Common myeloid progenitor, CD34-positive (primary cell): Measurements from ENCODE around the gene SSNA1.
A peak's percentile ranks its signal among the peaks of the same experiment; 100 is the strongest.

Experiments used
- CTCF ChIA-PET: fragments of 350-600 bp; sonication (Branson Sonifier 250); formaldehyde crosslinking; loops from one replicate; lab custom pipeline; 2021; ENCODE audit warnings: antibody characterized with exemption; lab: Charles Lee
- POLR2A ChIA-PET: fragments of 350-600 bp; sonication (Branson Sonifier 250); formaldehyde crosslinking; loops from one replicate; lab custom pipeline; 2021; ENCODE audit warnings: antibody characterized with exemption; lab: Charles Lee
- DNase-seq, 3 donors: peaks; one replicate each; pipeline versions ENCODE4 v3.0.0 to v3.0.0-alpha.2; 2013
- H3K27ac ChIP-seq, 2 experiments: 1 replicate in 1 of 2; 2 replicates in 1 of 2; pipeline ENCODE4 v1.7.0; 2013; ENCODE audit warnings: inconsistent platforms in 2 of 2, low read length in 2 of 2, mild to moderate bottlenecking in 2 of 2, low read depth in 1 of 2, moderate library complexity in 1 of 2; ENCODE audit not compliant: severe bottlenecking in 2 of 2, insufficient read depth in 1 of 2, poor library complexity in 1 of 2
- H3K27me3 ChIP-seq, 5 experiments: replicated peaks in 2 of 5; 1 replicate in 3 of 5; 2 replicates in 2 of 5; pipeline versions ENCODE4 v1.6.1 to v1.7.0; 2013; ENCODE audit warnings: low read length in 4 of 5, mild to moderate bottlenecking in 2 of 5, moderate library complexity in 2 of 5, inconsistent platforms in 1 of 5; ENCODE audit not compliant: insufficient read depth in 5 of 5, control insufficient read depth in 4 of 5
- H3K36me3 ChIP-seq, 4 experiments: 1 replicate in 2 of 4; 2 replicates in 2 of 4; pipeline versions ENCODE4 v1.6.1 to v1.7.0; 2013; ENCODE audit warnings: low read length in 3 of 4, control low read depth in 1 of 4, mild to moderate bottlenecking in 1 of 4; ENCODE audit not compliant: control insufficient read depth in 4 of 4, insufficient read depth in 4 of 4
- H3K4me1 ChIP-seq, 4 experiments: 1 replicate in 3 of 4; 2 replicates in 1 of 4; pipeline versions ENCODE4 v1.6.1 to v1.7.1; 2013; ENCODE audit warnings: low read length in 3 of 4, mild to moderate bottlenecking in 3 of 4, control low read depth in 1 of 4, inconsistent platforms in 1 of 4, moderate library complexity in 1 of 4; ENCODE audit not compliant: control insufficient read depth in 4 of 4, insufficient read depth in 4 of 4; ENCODE audit errors: control extremely low read depth in 1 of 4
- H3K4me3 ChIP-seq, 7 experiments: 1 replicate in 4 of 7; 2 replicates in 3 of 7; pipeline versions ENCODE4 v1.5.1 to v1.7.0; 2013; ENCODE audit warnings: mild to moderate bottlenecking in 7 of 7, low read length in 6 of 7, moderate library complexity in 6 of 7, inconsistent platforms in 2 of 7, low read depth in 2 of 7, control low read depth in 1 of 7; ENCODE audit not compliant: insufficient read depth in 4 of 7, control insufficient read depth in 1 of 7; ENCODE audit errors: extremely low read depth in 1 of 7
- H3K9me3 ChIP-seq, 5 experiments: 1 replicate in 4 of 5; 2 replicates in 1 of 5; pipeline versions ENCODE4 v1.6.1 to v1.7.1; 2013; ENCODE audit warnings: low read length in 4 of 5, mild to moderate bottlenecking in 2 of 5, inconsistent platforms in 1 of 5, low read depth in 1 of 5, moderate library complexity in 1 of 5; ENCODE audit not compliant: control insufficient read depth in 4 of 5, insufficient read depth in 2 of 5; ENCODE audit errors: control extremely low read depth in 1 of 5
- WGBS: methylation state at CpG from one replicate; pipeline ENCODE4 v1.1.5; 2013; ENCODE audit not compliant: insufficient coverage; 5-methylcytosine and 5-hydroxymethylcytosine counted together

Gene SSNA1

GRCh38 chr9:137184881-137185660, 3.4 kb upstream of the SSNA1 start:
- peaks cover 3 to 31% (median 30%) of the 10 kb centered on the region in 4 experiments for H3K4me1 ChIP-seq
- peaks cover 5 to 71% (median 50%) of the 10 kb centered on the region in 4 experiments for H3K36me3 ChIP-seq
- no peak overlapping the region for H3K27ac ChIP-seq
- WGBS = 96% methylated on average over 45 of the region's 48 CpGs
- H3K4me3 ChIP-seq = no peak overlapping the region
- ChIA-PET CTCF (interaction anchor here (1.0 kb wide), 1 partner anchor 8 kb away, joined by 3 read pairs; no protein-coding TSS in a partner anchor), POLR2A (no interaction called here)
- H3K9me3 ChIP-seq = no peaks in the 10 kb centered on the region
- no peak for DNase-seq
- H3K27me3 ChIP-seq = no peaks in the 10 kb centered on the region

GRCh38 chr9:137185921-137186320, 2.6 kb upstream of the SSNA1 start:
- WGBS = 90% methylated on average over 19 of the region's 19 CpGs
- ChIA-PET CTCF (interaction anchor here (6.1 kb wide), 1 partner anchor 9 kb away, joined by 33 read pairs; no protein-coding TSS in a partner anchor), POLR2A (interaction anchor here (0.6 kb wide), 1 partner anchor 437 kb away, joined by 8 read pairs; no protein-coding TSS in a partner anchor)
- peaks cover 5 to 71% (median 48%) of the 10 kb centered on the region in 4 experiments for H3K36me3 ChIP-seq
- H3K9me3 ChIP-seq = no peaks in the 10 kb centered on the region
- peaks cover 3 to 39% (median 36%) of the 10 kb centered on the region in 4 experiments for H3K4me1 ChIP-seq
- no peaks in the 10 kb centered on the region for H3K27me3 ChIP-seq
- DNase-seq = no peak
- no peak overlapping the region for H3K27ac ChIP-seq
- no peak overlapping the region for H3K4me3 ChIP-seq

DNA sequence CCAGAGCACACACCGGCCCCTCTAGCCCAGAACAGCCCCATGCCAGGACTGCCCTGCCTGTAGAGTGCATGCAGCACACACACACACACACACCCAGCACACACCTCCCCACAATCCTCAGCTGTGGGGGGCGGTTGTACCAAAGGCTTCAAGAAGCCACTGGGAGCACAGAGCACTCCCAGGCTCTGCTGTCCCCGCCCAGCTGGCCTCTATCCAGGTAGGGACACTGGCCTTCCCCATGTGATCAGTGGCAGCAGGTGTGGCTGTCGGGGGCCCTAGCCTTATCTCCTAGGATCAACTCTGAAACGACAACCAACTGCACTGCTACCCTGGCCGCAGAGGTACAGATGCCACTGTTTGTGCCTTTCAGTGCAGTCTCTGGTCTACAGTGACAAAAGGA, 2.1 kb upstream of the SSNA1 start:
- H3K36me3 ChIP-seq = peaks cover 5 to 71% (median 48%) of the 10 kb centered on the region in 4 experiments
- ChIA-PET CTCF (interaction anchor here (1.8 to 6.1 kb wide), 2 partner anchors 10 to 15 kb away, joined by 5 to 33 read pairs; partner anchors contain the start of gene TPRN), POLR2A (interaction anchor here (0.6 kb wide), 1 partner anchor 437 kb away, joined by 8 read pairs; no protein-coding TSS in a partner anchor)
- no peak overlapping the region for H3K4me3 ChIP-seq
- WGBS = 96% methylated on average over 4 of the region's 6 CpGs
- no peak for DNase-seq
- H3K4me1 ChIP-seq = peaks cover 3 to 39% (median 36%) of the 10 kb centered on the region in 4 experiments
- H3K27ac ChIP-seq = no peak overlapping the region
- no peaks in the 10 kb centered on the region for H3K27me3 ChIP-seq
- no peaks in the 10 kb centered on the region for H3K9me3 ChIP-seq

DNA sequence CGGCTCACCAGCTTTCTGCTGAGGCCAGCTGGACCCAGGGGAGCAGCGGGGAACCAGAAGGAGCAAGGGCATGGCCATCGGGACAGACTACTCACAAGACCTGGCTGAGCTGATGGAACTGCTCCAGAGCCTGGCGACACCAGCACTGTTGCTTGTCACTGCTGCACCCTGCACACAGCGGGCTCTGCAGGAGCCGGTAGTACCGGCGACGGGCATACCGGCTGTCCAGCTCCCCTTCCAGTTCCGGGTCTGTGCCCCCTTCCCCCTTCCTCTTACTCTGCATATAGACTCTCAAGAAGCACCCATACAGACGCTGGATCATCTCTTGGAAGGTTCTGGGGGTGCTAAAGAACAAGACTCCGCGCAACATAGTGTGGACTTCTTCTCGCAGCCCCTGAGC, 1.1 kb upstream of the SSNA1 start:
- ChIA-PET CTCF (interaction anchor here (1.5 to 6.1 kb wide), 6 partner anchors 7 to 50 kb away, joined by 3 to 33 read pairs (median 7); partner anchors contain the start of genes RNF224 and TPRN), POLR2A (interaction anchor here (2.0 kb wide), 1 partner anchor 19 kb away, joined by 4 read pairs; no protein-coding TSS in a partner anchor)
- H3K36me3 ChIP-seq = peaks cover 5 to 75% (median 48%) of the 10 kb centered on the region in 4 experiments
- H3K27me3 ChIP-seq = no peaks in the 10 kb centered on the region
- H3K4me3 ChIP-seq = peak overlapping the region; percentile 90 to 99 (median 96)
- DNase-seq = no peak
- H3K27ac ChIP-seq = peak overlapping the region; percentile 70 to 90
- H3K9me3 ChIP-seq = no peaks in the 10 kb centered on the region
- peaks cover 3 to 39% (median 36%) of the 10 kb centered on the region in 4 experiments for H3K4me1 ChIP-seq
- WGBS = 95% methylated on average over 13 of the region's 15 CpGs

DNA sequence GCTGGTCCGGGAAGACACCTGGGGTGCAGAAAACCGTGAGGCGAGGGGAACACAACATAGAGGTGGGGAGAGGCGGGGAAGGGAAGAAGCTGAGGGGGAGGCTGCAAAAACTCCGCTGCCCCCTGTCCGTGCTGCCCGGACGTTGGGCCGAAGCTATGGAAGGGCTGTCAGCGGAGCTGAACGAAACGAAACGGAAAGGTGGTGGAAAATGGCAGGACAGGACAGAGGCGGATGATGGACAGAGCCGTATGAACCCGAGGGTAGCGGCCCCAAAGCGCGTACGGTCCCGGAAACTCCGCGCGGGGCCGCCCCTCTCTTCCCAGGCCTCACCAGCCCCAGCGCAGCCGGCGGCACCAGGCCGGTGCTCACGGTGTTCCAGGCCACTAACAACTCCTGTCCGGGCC, 388 bp upstream of the SSNA1 start:
- Histone ChIP-seq H3K9me3 (no peaks in the 10 kb centered on the region), H3K27ac (peak overlapping the region; percentile 70 to 90), H3K27me3 (no peaks in the 10 kb centered on the region), H3K36me3 (peaks cover 5 to 74% (median 41%) of the 10 kb centered on the region in 4 experiments), H3K4me3 (peak overlapping the region; percentile 90 to 99 (median 96)), H3K4me1 (peaks cover 3 to 39% (median 36%) of the 10 kb centered on the region in 4 experiments)
- ChIA-PET CTCF (interaction anchor here (1.0 to 6.1 kb wide), 10 partner anchors 8 to 100 kb away, joined by 3 to 33 read pairs (median 4); partner anchors contain the start of genes RNF224 and TPRN), POLR2A (interaction anchor here (1.3 to 2.0 kb wide), 2 partner anchors 18 to 36 kb away, joined by 4 read pairs; partner anchors contain the start of gene CYSRT1)
- WGBS = 1% methylated on average over 21 of the region's 31 CpGs
- no peak for DNase-seq

DNA sequence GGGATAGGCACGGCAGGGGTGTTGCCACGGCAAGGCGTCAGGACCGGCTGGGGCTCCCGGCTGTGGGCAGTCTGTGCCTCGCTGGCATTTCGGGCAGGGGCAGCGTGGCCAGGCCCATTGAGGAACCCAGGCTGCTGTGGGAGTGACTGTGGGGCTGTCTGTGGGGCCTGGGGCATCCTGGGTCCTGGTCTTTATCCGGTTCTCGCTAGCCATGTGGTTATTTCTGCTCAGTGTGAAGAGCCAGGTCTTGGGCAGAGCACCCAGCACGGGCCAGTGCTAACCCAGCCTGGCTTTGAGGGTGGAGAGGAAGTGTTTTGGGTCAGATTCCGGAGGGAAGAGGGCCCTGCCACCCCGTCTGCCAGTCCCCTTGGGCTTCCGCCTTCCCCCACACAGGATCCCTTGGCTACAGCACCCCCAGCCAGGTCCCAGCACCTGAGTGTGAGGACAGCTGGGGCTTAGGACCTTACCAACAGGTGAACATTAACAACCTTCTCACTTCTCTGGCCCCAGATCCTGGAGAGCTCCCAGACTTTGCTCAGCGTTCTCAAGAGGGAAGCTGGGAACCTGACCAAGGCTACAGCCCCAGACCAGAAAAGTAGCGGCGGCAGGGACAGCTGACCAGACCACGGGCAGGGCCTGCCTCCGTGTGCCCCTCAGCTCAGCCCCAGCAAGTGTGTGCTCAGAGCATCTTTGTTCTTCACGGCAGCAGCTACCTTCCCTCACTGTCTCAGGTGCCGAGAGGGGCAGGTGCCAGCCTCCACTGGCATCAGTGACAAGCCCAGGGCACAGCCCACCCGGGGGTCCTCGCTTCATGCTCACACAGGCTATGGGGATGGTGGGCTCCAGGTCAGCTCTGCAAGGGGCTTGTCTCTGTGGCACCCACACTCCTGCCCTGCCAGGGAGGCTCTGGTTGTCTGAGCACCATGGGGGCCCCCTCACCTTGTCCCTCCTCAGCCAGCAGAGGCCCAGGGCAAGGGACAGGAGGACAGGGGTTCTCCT, 1.1 kb downstream of the SSNA1 start:
- WGBS = 57% methylated on average over 14 of the region's 23 CpGs
- Histone ChIP-seq H3K27me3 (no peaks in the 10 kb centered on the region), H3K9me3 (no peaks in the 10 kb centered on the region), H3K36me3 (peaks cover 5 to 61% (median 29%) of the 10 kb centered on the region in 4 experiments), H3K4me1 (peaks cover 3 to 39% (median 36%) of the 10 kb centered on the region in 4 experiments), H3K4me3 (peak overlapping the region; percentile 90 to 99 (median 96)), H3K27ac (peak overlapping the region; percentile 68 to 90)
- ChIA-PET POLR2A (interaction anchor here (0.7 to 2.0 kb wide), 4 partner anchors 11 to 35 kb away, joined by 3 to 6 read pairs (median 4); partner anchors contain the start of genes CYSRT1 and TPRN), CTCF (interaction anchor here (0.6 to 6.1 kb wide), 18 partner anchors 9 to 60 kb away, joined by 3 to 33 read pairs (median 4); partner anchors contain the start of genes CYSRT1, LRRC26, RNF208 and RNF224)
- DNase-seq = no peak
